B cell (primary cell): ENCODE measurements around the gene MRTFA. TPM values are rescaled to one million over a fixed set of nuclear protein-coding genes. Genes with fewer than 3 reads are reported as not detected.

Experiments used
- ATAC-seq: fragments of 200-7000 bp; cut with Tn5 transposase; one replicate; pipeline ENCODE4 v1.10.0; 2021; ENCODE audit warnings: low read depth, mild to moderate bottlenecking, moderate number of reproducible peaks, moderate library complexity
- CTCF ChIA-PET: fragments of 350-600 bp; sonication (Branson Sonifier 250); formaldehyde crosslinking; loops from one replicate; lab custom pipeline; 2021; ENCODE audit warnings: antibody characterized with exemption, inconsistent platforms; lab: Charles Lee
- POLR2A ChIA-PET: fragments of 350-600 bp; sonication (Branson Sonifier 250); formaldehyde crosslinking; loops from one replicate; lab custom pipeline; 2021; ENCODE audit warnings: antibody characterized with exemption; lab: Charles Lee
- DNase-seq: peaks from one replicate; pipeline ENCODE4 v3.0.0; 2013
- H2AFZ ChIP-seq: 2 replicates; pipeline ENCODE4 v1.6.1; 2012; ENCODE audit warnings: mild to moderate bottlenecking, low read depth, low read length; ENCODE audit not compliant: insufficient read depth, poor library complexity, severe bottlenecking
- H3K27ac ChIP-seq, 2 donors: 1 replicate in 1 of 2; 2 replicates in 1 of 2; pipeline ENCODE4 v1.5.1; 2012 to 2013; ENCODE audit warnings: low read length in 2 of 2, mild to moderate bottlenecking in 2 of 2, moderate library complexity in 1 of 2
- H3K27me3 ChIP-seq, 4 experiments: fragments of 200-600 bp in 1 of 4; sonication (generic) in 1 of 4; replicated peaks in 1 of 4; 1 replicate in 2 of 4; 2 replicates in 2 of 4; pipeline versions ENCODE4 v1.6.1 to v1.7.0; 2013 to 2016; ENCODE audit warnings: low read length in 3 of 4, mild to moderate bottlenecking in 2 of 4, mixed read lengths in 1 of 4, moderate library complexity in 1 of 4; ENCODE audit not compliant: insufficient read depth in 4 of 4, control insufficient read depth in 3 of 4; ENCODE audit errors: control extremely low read depth in 1 of 4
- H3K36me3 ChIP-seq, 2 experiments: replicated peaks in 1 of 2; 1 replicate in 1 of 2; 2 replicates in 1 of 2; pipeline versions ENCODE4 v1.6.1 to v1.7.1; 2013; ENCODE audit warnings: low read length in 1 of 2; ENCODE audit not compliant: insufficient read depth in 2 of 2, control insufficient read depth in 1 of 2; ENCODE audit errors: control extremely low read depth in 1 of 2, extremely low read depth in 1 of 2
- H3K4me1 ChIP-seq, 2 donors: fragments of 200-600 bp in 1 of 2; sonication (generic) in 1 of 2; 1 replicate in 1 of 2; 2 replicates in 1 of 2; pipeline versions ENCODE4 v1.5.1 to v1.6.1; 2013 to 2017; ENCODE audit warnings: low read length in 2 of 2; ENCODE audit not compliant: control insufficient read depth in 2 of 2, insufficient read depth in 2 of 2
- H3K4me2 ChIP-seq: replicated peaks from 2 replicates; pipeline ENCODE3; 2012; ENCODE audit warnings: mild to moderate bottlenecking, low read depth, low read length; ENCODE audit not compliant: poor library complexity, severe bottlenecking
- H3K4me3 ChIP-seq, 5 experiments: fragments of 200-600 bp in 1 of 5; sonication (generic) in 1 of 5; 1 replicate in 3 of 5; 2 replicates in 2 of 5; pipeline versions ENCODE4 v1.5.1 to v1.7.0; 2011 to 2016; ENCODE audit warnings: low read length in 4 of 5, mild to moderate bottlenecking in 4 of 5, low read depth in 2 of 5, control low read depth in 1 of 5, moderate library complexity in 1 of 5; ENCODE audit not compliant: insufficient read depth in 1 of 5; ENCODE audit errors: control extremely low read depth in 1 of 5, extremely low read depth in 1 of 5
- H3K79me2 ChIP-seq: fragments of 200-600 bp; sonication (generic); one replicate; pipeline ENCODE4 v1.6.0; 2016; ENCODE audit warnings: low read length; ENCODE audit not compliant: control insufficient read depth, insufficient read depth
- H3K9ac ChIP-seq: fragments of 200-600 bp; sonication (generic); 2 replicates; pipeline ENCODE4 v1.6.1; 2017; ENCODE audit warnings: mild to moderate bottlenecking, low read length, moderate library complexity
- H3K9me3 ChIP-seq, 3 donors: one replicate each; pipeline versions ENCODE4 v1.6.1 to v1.7.1; 2013; ENCODE audit warnings: low read length in 2 of 3; ENCODE audit not compliant: control insufficient read depth in 2 of 3, insufficient read depth in 1 of 3; ENCODE audit errors: control extremely low read depth in 1 of 3
- H4K20me1 ChIP-seq: 2 replicates; pipeline ENCODE4 v1.6.0; 2012; ENCODE audit warnings: mild to moderate bottlenecking, low read length; ENCODE audit not compliant: insufficient read depth, control insufficient read depth, poor library complexity, severe bottlenecking
- H3K27ac Mint-ChIP-seq: one replicate; pipeline ENCODE4 v1.8.0; 2021; ENCODE audit warnings: mixed read lengths
- H3K27me3 Mint-ChIP-seq: one replicate; pipeline ENCODE4 v1.8.0; 2021; ENCODE audit warnings: mixed read lengths
- H3K4me1 Mint-ChIP-seq: one replicate; pipeline ENCODE4 v1.8.0; 2021; ENCODE audit warnings: mixed read lengths
- H3K4me3 Mint-ChIP-seq: one replicate; pipeline ENCODE4 v1.8.0; 2021; ENCODE audit warnings: mixed read lengths
- H3K9me3 Mint-ChIP-seq: one replicate; pipeline ENCODE4 v1.8.0; 2022; ENCODE audit warnings: mixed read lengths; ENCODE audit not compliant: insufficient read depth
- CTCF ChIP-seq: fragments of 200-600 bp; IDR thresholded peaks from one replicate; pipeline ENCODE4 v1.8.0; 2022; ENCODE audit warnings: antibody characterized with exemption, mild to moderate bottlenecking
- EZH2 ChIP-seq: IDR thresholded peaks from 2 replicates; pipeline ENCODE4 v1.6.1; 2012; ENCODE audit warnings: borderline replicate concordance, low read depth, mild to moderate bottlenecking, moderate library complexity, low read length; ENCODE audit not compliant: insufficient read depth, poor library complexity, severe bottlenecking
- WGBS: methylation state at CpG from one replicate; pipeline ENCODE4 v1.1.5; 2013; ENCODE audit warnings: missing lambda C conversion rate; ENCODE audit not compliant: insufficient coverage; 5-methylcytosine and 5-hydroxymethylcytosine counted together
- intact Hi-C: fragments of 100-400 bp; cut with micrococcal nuclease; formaldehyde crosslinking; loops from one replicate; pipeline ENCODE4 v1.10.0; 2022
- polyA plus RNA-seq: library from polyadenylated mRNA; depleted of rRNA; stranded (reverse); fragments of >200 nt; gene quantifications from 2 replicates; pipeline ENCODE4 v1.2.3, GENCODE V29; 2012
- total RNA-seq, 2 donors: library from RNA; stranded (reverse); fragments of 120-200 nt in 1 of 2; gene quantifications; 1 replicate in 1 of 2; 2 replicates in 1 of 2; pipeline versions ENCODE4 v1.2.3 to v1.2.4, GENCODE V29; 2013 to 2022

MRTFA gene
- total and polyA plus RNA-seq, 2 donors (not counting 1 experiment from before 2014, with no cell fraction given) = 28.9 to 82.6 TPM

DNA sequence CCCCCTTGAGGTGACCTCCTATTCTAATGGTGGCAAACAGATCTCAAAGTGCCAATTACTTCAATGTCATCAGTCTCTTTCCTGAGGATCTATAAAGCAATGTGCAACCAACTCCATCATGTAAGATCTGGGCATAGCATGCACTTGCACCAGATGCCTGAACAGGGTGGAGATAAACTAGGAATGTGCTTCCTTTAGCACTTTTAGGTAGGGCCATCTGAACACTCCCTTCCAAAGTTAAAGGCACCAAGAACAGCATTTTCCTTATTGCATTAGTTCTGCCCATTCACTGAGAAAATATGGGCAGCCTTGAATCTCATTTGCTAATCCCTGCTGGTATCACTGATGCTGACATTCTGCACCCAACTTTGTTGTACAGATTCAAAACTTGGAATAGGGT lies 154.1 kb downstream of the MRTFA start:
- H3K9me3 Mint-ChIP-seq = no peaks in the 10 kb centered on the region
- Histone ChIP-seq H3K79me2 (peaks cover 75% of the 10 kb centered on the region), H3K27me3 (no peaks in the 10 kb centered on the region), H3K36me3 (no peaks in the 10 kb centered on the region), H3K4me3 (no peak overlapping the region), H3K9ac (no peak overlapping the region), H3K4me2 (no peak overlapping the region), H4K20me1 (peaks cover 21% of the 10 kb centered on the region), H3K4me1 (peaks cover 6 to 7% of the 10 kb centered on the region in 2 donors), H3K9me3 (no peaks in the 10 kb centered on the region), H3K27ac (no peak overlapping the region), H2AFZ (no peak overlapping the region)
- ChIA-PET CTCF (interaction anchor here (0.6 to 1.0 kb wide), 6 partner anchors 11 to 436 kb away, joined by 3 to 6 read pairs (median 3); no protein-coding TSS in a partner anchor), POLR2A (no interaction called here)
- DNase-seq (no peak), ATAC-seq (no peak)
- no peak for TF ChIP-seq CTCF
- TF ChIP-seq EZH2 = no peak
- intact Hi-C loops = no loop called here
- H3K4me1 Mint-ChIP-seq = peaks cover 15% of the 10 kb centered on the region
- H3K4me3 Mint-ChIP-seq = no peak overlapping the region
- H3K27ac Mint-ChIP-seq = no peak overlapping the region
- no peaks in the 10 kb centered on the region for H3K27me3 Mint-ChIP-seq

DNA sequence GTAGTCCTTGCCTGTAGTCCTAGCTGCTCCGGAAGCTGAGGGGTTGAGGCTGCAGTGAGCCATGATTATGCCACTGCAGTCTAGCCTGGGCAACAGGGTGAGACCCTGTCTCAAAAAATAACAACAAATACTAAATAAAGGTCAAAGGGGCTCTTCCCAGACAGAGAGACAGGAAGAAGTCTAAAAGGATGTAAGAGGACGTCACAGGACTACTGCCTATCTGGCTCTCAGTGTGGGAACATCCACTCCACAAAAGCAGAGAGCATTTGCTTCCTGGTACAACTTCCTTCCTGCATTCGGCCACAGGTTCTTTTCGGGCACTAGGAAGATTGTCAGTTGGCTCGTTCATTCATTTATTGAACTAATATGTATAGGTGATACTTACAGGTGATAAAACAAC lies 155.5 kb downstream of the MRTFA start:
- Mint-ChIP-seq H3K27me3 (no peaks in the 10 kb centered on the region), H3K27ac (no peak overlapping the region), H3K4me1 (peaks cover 13% of the 10 kb centered on the region), H3K4me3 (no peak overlapping the region), H3K9me3 (no peaks in the 10 kb centered on the region)
- intact Hi-C loops = no loop called here
- no peak overlapping the region for H3K4me2 ChIP-seq
- H3K9me3 ChIP-seq = no peaks in the 10 kb centered on the region
- peaks cover 4 to 5% of the 10 kb centered on the region in 2 donors for H3K4me1 ChIP-seq
- peaks cover 21% of the 10 kb centered on the region for H4K20me1 ChIP-seq
- POLR2A ChIA-PET = no interaction called here
- H3K79me2 ChIP-seq = peaks cover 77% of the 10 kb centered on the region
- H3K9ac ChIP-seq = no peak overlapping the region
- H3K4me3 ChIP-seq = no peak overlapping the region
- no peaks in the 10 kb centered on the region for H3K27me3 ChIP-seq
- 83% methylated on average over 1 of the region's 5 CpGs for WGBS
- no peaks in the 10 kb centered on the region for H3K36me3 ChIP-seq
- CTCF ChIA-PET = interaction anchor here (2.8 kb wide), 1 partner anchor 44 kb away, joined by 11 read pairs; no protein-coding TSS in a partner anchor
- DNase-seq = no peak
- no peak overlapping the region for H3K27ac ChIP-seq
- no peak for ATAC-seq
- no peak overlapping the region for H2AFZ ChIP-seq
- no peak for TF ChIP-seq EZH2
- TF ChIP-seq CTCF = no peak
